ENCODE data around the gene BRD3.
"Not testable (repeated sequence)": the region's sequence is repeated elsewhere in the genome, so short reads cannot be mapped to it uniquely, and the experiment has no call there.

BRD3 gene

GRCh38 chr9:134073500-134073899, 5.7 kb upstream of the BRD3 start:
- H3K4me3 ChIP-seq (ENCODE audit: low read length), result no peak overlapping the region
- TF ChIP-seq CTCF (conservative IDR thresholded peaks at IDR 0.05; ENCODE audit: low read length), result no peak

GRCh38 chr9:134072683-134073082, 4.9 kb upstream of the BRD3 start:
- H3K4me3 ChIP-seq (ENCODE audit: low read length); DNase-seq (ENCODE audit: low read depth): not testable (repeated sequence)

More at GRCh38 chr9:134073500-134073899, 5.7 kb upstream of the BRD3 start:
- no peak for DNase-seq (ENCODE audit: low read depth)

DNA sequence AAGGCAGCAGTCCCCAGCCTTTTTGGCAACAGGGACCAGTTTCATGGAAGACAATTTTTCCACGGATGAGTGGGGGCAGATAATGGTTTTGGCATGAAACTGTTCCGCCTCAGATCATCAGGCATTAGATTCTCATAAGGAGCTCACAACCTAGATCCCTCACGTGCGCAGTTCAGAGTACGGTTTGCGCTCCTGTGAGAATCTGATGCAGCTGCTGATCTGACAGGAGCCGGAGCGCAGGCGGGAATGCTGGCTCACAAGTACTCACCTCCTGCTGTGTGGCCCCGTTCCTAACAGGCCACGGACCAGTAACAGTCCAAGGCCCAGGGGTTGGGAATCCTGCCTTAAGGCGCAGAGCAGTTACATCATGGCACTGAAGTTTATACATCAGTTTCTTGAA, 3.3 kb upstream of the BRD3 start:
- no peak for DNase-seq (ENCODE audit: low read depth)
- no peak for TF ChIP-seq CTCF (conservative IDR thresholded peaks at IDR 0.05; ENCODE audit: low read length)

GRCh38 chr9:134069480-134070399, 1.9 kb upstream of the BRD3 start:
- H3K4me3 ChIP-seq (ENCODE audit: low read length), result no peak overlapping the region
- no peak for DNase-seq (ENCODE audit: low read depth)
- no peak for TF ChIP-seq CTCF (conservative IDR thresholded peaks at IDR 0.05; ENCODE audit: low read length)

More for the DNA sequence above, 3.3 kb upstream of the BRD3 start:
- no peak overlapping the region for H3K4me3 ChIP-seq (ENCODE audit: low read length)

DNA sequence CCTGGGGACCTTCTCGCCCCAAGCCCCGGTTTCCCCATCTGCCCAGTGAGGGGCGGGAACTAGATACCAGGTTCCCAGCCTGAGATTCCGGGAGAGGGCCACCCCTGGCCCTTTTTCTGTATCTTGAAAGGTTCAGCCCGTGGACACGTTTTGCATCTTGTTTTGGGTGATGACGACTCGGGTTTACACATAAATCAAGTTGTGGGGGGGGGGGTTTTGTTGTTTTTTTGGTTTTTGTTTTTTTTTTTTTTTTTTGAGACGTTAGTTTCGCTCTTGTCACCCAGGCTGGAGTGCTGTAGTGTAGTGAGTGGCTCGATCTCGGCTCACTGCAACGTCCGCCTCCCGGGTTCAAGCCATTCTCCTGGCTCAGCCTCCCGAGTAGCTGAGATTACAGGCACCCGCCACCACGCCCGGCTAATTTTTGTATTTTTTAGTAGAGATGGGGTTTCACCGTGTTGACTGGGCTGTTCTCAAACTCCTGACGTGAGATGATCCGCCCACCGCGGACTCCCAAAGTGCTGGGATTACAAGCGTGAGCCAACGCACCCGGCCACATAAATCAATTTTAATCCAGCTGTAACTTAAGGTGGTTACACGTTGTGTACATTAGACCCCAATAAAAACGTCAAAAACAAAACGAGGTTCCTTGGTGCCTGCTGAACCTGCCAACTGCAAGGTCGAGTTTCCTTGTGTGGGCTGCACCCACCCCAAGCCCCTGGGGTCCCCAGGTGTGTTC, 1.1 kb upstream of the BRD3 start:
- no peak for TF ChIP-seq CTCF (conservative IDR thresholded peaks at IDR 0.05; ENCODE audit: low read length)
- DNase-seq (ENCODE audit: low read depth), result no peak
- peak overlapping the region; percentile 80 for H3K4me3 ChIP-seq (ENCODE audit: low read length)

DNA sequence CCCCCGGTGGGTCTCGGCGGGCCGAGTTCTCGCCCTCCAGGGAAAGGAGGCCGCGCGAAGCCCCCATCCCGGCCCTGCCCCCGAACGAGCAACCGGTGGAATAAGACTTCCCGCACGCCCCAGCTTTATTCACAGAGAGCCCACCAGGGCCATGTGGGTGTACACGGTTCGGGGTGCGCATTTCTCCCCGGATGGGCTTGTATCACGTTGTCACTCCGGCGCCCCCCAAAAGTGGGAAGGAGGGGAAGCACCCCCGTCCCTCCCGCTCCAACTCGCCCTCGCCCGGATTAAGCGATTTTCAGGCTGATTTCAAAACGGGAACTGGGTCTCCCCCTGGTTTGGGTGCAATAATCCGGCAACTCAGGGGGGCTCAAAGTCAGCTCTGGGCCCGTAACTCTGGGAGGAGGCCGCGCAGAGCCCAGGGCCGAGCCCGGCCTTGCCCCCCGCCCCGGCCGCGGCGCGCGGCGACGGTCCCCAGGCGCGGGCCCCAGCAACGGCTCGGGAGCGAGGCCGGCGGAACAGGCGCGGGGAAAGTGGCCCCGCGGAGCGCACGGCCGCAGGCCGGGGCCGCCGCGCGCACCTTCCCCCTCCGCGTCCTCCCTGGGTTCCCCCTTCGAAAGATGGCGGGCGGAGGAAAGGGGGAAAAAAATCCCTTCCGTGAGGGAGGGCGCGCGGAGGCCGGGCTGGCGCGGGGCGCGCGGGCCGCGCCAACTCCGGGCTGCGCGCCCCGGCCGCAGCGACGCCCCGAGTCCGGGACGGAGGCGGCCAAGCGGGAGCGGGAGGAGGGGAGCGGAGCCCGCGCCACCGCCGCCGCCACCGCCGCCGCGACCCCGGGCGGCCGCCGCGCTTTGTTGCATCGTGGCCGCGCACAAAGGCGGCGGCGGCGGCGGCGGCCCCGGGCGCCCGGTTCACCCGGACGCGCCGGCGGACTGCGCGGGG, 644 bp downstream of the BRD3 start:
- TF ChIP-seq CTCF (conservative IDR thresholded peaks at IDR 0.05; ENCODE audit: low read length), result no peak
- DNase-seq (ENCODE audit: low read depth), result peak; percentile 20
- peak overlapping the region; percentile 79 for H3K4me3 ChIP-seq (ENCODE audit: low read length)

- H3K4me3 ChIP-seq (ENCODE audit: low read length), result peak overlapping the region; percentile 79
- peak; percentile 22 for DNase-seq (ENCODE audit: low read depth)
- no peak for TF ChIP-seq CTCF (conservative IDR thresholded peaks at IDR 0.05; ENCODE audit: low read length)
Observed at GRCh38 chr9:134066526-134066912, 1.3 kb downstream of the BRD3 start.

All from AG10803 (cell line).